Activated CD4-positive, alpha-beta T cell treated with anti-CD3 and anti-CD28 coated beads for 24 hours (primary cell): ENCODE results near the gene U2AF2.

Source experiments
- DNase-seq, 2 donors: peaks; one replicate each; pipeline ENCODE4 v3.0.0-alpha.2; 2020; ENCODE audit warnings: low read depth in 2 of 2

Gene U2AF2

GRCh38 chr19:55643003-55643886 lies 11.6 kb upstream of the U2AF2 start, which contains the start of gene ZNF581:
Gene ZNF581 (plus strand): TSS chr19:55643649. CDS start chr19:55644572, 923 bp downstream.
- DNase-seq: peak; percentile 72 to 79

GRCh38 chr19:55643887-55644176 lies 11.0 kb upstream of the U2AF2 start:
- DNase-seq: no peak

GRCh38 chr19:55644191-55644833 lies 10.5 kb upstream of the U2AF2 start:
- no peak for DNase-seq

- no peak for DNase-seq
Observed at GRCh38 chr19:55644842-55645511, 9.9 kb upstream of the U2AF2 start.

GRCh38 chr19:55645512-55645881 lies 9.3 kb upstream of the U2AF2 start:
- DNase-seq: no peak

GRCh38 chr19:55646889-55647731 lies 7.7 kb upstream of the U2AF2 start:
- no peak for DNase-seq

GRCh38 chr19:55647732-55648584 lies 6.9 kb upstream of the U2AF2 start, which contains the start of gene CCDC106:
Gene CCDC106 (plus strand): TSS chr19:55648212. CDS start chr19:55649047, 835 bp downstream.
- DNase-seq: peak in 1 of 2 donors; percentile 34

- DNase-seq: no peak
Observed at GRCh38 chr19:55648585-55649267, 6.1 kb upstream of the U2AF2 start.

- DNase-seq: no peak
Observed at GRCh38 chr19:55649268-55650125, 5.3 kb upstream of the U2AF2 start.

- no peak for DNase-seq
Observed at GRCh38 chr19:55650126-55650557, 4.7 kb upstream of the U2AF2 start.

- DNase-seq: no peak
Observed at GRCh38 chr19:55650602-55651230, 4.1 kb upstream of the U2AF2 start.

- DNase-seq: no peak
Observed at GRCh38 chr19:55651236-55651635, 3.6 kb upstream of the U2AF2 start.

- DNase-seq: no peak
Observed at GRCh38 chr19:55652311-55653128, 2.3 kb upstream of the U2AF2 start.

- peak; percentile 94 to 98 for DNase-seq
Observed at GRCh38 chr19:55653651-55654322, 1.0 kb upstream of the U2AF2 start.

GRCh38 chr19:55654323-55654867 lies 440 bp upstream of the U2AF2 start:
- DNase-seq: peak; percentile 99

GRCh38 chr19:55655648-55656040 lies 809 bp downstream of the U2AF2 start:
- no peak for DNase-seq

- no peak for DNase-seq
Observed at GRCh38 chr19:55656552-55656951, 1.7 kb downstream of the U2AF2 start.
